ENCODE data around the gene ZFHX3. TPM values are rescaled to one million over a fixed set of nuclear protein-coding genes. Genes with fewer than 3 reads are reported as not detected.
"Not testable (repeated sequence)": the region's sequence is repeated elsewhere in the genome, so short reads cannot be mapped to it uniquely, and the experiment has no call there.

ZFHX3 gene
- total RNA-seq, 6 experiments from 2014 or later, result 7.1 to 9.4 (median 7.7) TPM

DNA sequence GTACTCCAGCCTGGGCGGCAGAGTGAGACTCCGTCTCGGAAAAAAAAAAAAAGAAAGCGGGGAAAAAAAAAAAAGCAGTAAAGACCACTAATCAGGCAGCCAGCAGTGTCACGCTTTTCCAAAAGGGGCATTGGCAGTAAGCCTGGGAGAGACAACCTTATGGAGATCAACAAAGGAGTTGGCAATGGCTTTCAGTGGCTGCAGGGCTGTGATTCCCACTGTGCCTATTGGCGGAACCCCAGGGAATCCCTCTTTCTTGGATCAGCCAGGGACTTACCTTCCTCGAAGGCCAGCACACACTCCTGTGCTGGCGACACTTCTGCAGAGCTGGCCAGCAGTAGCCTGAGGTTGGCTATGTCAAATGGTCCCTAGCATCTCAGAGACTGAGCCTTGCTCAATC lies 43.2 kb upstream of the ZFHX3 start:
- H3K27me3 ChIP-seq, result no peaks in the 10 kb centered on the region
- H3K36me3 ChIP-seq, result no peaks in the 10 kb centered on the region
- DNase-seq (no peak), ATAC-seq (no peak)
- no peak for TF ChIP-seq POLR2A (IDR thresholded peaks at IDR 0.05)
- TF ChIP-seq, protein P1, sequence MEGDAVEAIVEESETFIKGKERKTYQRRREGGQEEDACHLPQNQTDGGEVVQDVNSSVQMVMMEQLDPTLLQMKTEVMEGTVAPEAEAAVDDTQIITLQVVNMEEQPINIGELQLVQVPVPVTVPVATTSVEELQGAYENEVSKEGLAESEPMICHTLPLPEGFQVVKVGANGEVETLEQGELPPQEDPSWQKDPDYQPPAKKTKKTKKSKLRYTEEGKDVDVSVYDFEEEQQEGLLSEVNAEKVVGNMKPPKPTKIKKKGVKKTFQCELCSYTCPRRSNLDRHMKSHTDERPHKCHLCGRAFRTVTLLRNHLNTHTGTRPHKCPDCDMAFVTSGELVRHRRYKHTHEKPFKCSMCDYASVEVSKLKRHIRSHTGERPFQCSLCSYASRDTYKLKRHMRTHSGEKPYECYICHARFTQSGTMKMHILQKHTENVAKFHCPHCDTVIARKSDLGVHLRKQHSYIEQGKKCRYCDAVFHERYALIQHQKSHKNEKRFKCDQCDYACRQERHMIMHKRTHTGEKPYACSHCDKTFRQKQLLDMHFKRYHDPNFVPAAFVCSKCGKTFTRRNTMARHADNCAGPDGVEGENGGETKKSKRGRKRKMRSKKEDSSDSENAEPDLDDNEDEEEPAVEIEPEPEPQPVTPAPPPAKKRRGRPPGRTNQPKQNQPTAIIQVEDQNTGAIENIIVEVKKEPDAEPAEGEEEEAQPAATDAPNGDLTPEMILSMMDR (IDR thresholded peaks at IDR 0.05), result no peak
- intact Hi-C loops (cut with DNase I), result no loop called here
- H3K9me3 ChIP-seq, result no peaks in the 10 kb centered on the region
- WGBS (ENCODE audit: insufficient coverage, low coverage, low lambda C conversion rate, missing lambda C conversion rate), result 84% methylated on average over 6 of the region's 8 CpGs
- no peak overlapping the region for H3K27ac ChIP-seq
- H3K4me3 ChIP-seq, result no peak overlapping the region
- H3K4me1 ChIP-seq, result no peaks in the 10 kb centered on the region

DNA sequence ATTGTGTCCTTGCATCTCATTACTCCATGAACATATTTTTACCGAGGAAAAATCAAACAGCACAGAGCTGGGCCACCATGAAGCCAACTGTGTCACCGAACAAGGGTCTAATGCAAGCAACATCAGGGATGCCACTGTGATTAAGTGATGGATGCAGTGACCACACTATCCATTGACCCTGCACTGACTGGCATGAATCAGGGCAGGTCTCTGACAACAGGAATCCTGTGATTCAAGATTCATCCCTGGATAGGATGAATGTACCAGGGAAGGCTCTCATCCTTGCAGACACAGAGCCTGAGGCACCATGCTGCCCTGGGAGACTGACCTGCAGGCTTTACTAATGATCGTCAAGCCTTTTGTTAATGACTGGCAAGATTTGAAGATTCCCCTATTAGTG lies 41.5 kb upstream of the ZFHX3 start:
- Histone ChIP-seq H3K27ac (no peak overlapping the region), H3K4me3 (no peak overlapping the region), H3K27me3 (no peaks in the 10 kb centered on the region), H3K4me1 (peaks cover 0 to 2% (median 0%) of the 10 kb centered on the region in 4 donors), H3K9me3 (no peaks in the 10 kb centered on the region), H3K36me3 (no peaks in the 10 kb centered on the region)
- ATAC-seq (no peak), DNase-seq (no peak)
- TF ChIP-seq, protein P1 (IDR thresholded peaks at IDR 0.05), result no peak
- no peak for TF ChIP-seq POLR2A (IDR thresholded peaks at IDR 0.05)
- WGBS (ENCODE audit: insufficient coverage, low coverage, low lambda C conversion rate, missing lambda C conversion rate), result 85% methylated on average over 2 of the region's 3 CpGs
- intact Hi-C loops (cut with DNase I), result loop anchor here in 1 of 2 donors (10.0 kb wide), 1 partner anchor 85 kb away; no protein-coding TSS in a partner anchor

DNA sequence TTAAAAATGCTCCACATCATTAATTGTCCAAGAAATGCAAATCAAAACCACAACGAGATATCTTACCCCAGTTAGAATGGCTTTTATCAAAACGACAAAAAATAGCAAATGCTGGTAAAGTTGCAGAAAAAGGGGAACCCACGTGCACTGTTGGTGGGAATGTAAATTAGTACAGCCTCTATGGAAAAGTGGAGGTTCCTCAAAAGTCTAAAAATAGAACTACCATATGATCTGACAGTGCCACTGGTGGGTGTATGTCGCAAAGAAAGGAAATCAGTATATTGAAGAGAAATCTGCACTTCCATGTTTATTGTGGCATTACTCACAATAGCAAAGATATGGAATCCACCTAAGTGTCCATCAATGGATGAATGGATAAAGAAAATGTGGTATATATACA lies 38.2 kb upstream of the ZFHX3 start:
- H3K4me1 ChIP-seq, result peaks cover 0 to 2% (median 0%) of the 10 kb centered on the region in 4 donors
- H3K9me3 ChIP-seq, result no peaks in the 10 kb centered on the region
- 35% methylated on average over 4 of the region's 4 CpGs for WGBS (ENCODE audit: insufficient coverage, low coverage, low lambda C conversion rate, missing lambda C conversion rate)
- DNase-seq (no peak), ATAC-seq (peak in 2 of 4 donors; percentile 32 to 52)
- intact Hi-C loops (cut with DNase I), result loop anchor here in 1 of 2 donors (10.0 kb wide), 1 partner anchor 89 kb away; no protein-coding TSS in a partner anchor
- TF ChIP-seq POLR2A (IDR thresholded peaks at IDR 0.05), result no peak
- TF ChIP-seq, protein P1 (IDR thresholded peaks at IDR 0.05), result no peak
- H3K36me3 ChIP-seq, result no peaks in the 10 kb centered on the region
- H3K27ac ChIP-seq, result no peak overlapping the region
- H3K4me3 ChIP-seq, result no peak overlapping the region
- H3K27me3 ChIP-seq, result no peaks in the 10 kb centered on the region

DNA sequence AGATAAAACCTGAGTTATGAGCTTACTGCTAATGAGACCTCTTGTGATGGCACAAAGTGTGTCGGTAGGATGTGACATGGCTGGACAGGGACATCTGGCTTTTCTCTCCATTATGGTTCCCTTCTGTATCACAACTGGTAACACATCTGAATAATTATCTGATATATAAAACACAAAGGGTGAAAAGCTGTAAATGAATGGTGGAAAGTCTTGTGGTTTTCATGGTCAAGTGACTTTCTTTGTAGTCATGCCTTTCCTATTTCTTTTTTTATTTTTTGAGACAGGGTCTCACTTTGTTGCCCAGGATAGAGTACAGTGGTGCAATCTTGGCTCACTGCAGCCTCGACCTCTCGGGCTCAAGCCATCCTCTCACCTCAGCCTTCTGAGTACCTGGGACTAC lies 35.3 kb upstream of the ZFHX3 start:
- DNase-seq, result no peak
- TF ChIP-seq, protein P1 (IDR thresholded peaks at IDR 0.05), result no peak
- TF ChIP-seq POLR2A (IDR thresholded peaks at IDR 0.05), result no peak
- H3K36me3 ChIP-seq, result no peaks in the 10 kb centered on the region
- WGBS (ENCODE audit: insufficient coverage, low coverage, low lambda C conversion rate, missing lambda C conversion rate), result 94% methylated on average over 3 of the region's 3 CpGs
- no peak overlapping the region for H3K27ac ChIP-seq
- H3K4me3 ChIP-seq, result no peak overlapping the region
- no peaks in the 10 kb centered on the region for H3K27me3 ChIP-seq
- no peaks in the 10 kb centered on the region for H3K9me3 ChIP-seq
- peaks cover 0 to 2% (median 0%) of the 10 kb centered on the region in 4 donors for H3K4me1 ChIP-seq
- intact Hi-C loops (cut with DNase I), result loop anchor here in 1 of 2 donors (10.0 kb wide), 1 partner anchor 92 kb away; no protein-coding TSS in a partner anchor
- no peak for ATAC-seq

DNA sequence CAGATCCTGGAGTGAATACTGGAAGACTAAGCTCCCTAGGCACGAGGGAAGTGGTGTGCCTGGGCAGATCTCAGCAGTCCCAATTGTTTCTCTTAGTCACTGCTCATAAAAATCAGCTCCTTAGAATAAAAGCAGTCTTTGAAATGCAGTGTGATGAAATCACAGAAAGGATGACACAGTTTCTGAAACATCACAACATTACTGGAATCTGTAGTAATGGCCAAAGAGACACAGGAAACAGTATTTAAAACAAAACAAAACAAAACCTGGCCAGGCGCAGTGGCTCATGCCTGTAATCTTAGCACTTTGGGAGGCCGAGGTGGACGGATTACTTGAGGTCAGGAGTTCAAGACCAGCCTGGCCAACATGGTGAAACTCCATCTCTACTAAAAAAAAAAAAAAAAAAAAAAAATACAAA lies 34.7 kb upstream of the ZFHX3 start:
- ATAC-seq, result peak in 1 of 4 donors; percentile 51
- not testable (repeated sequence) for H3K27me3 ChIP-seq, DNase-seq, H3K4me3 ChIP-seq, H3K4me1 ChIP-seq, H3K27ac ChIP-seq, H3K36me3 ChIP-seq, H3K9me3 ChIP-seq
- intact Hi-C loops (cut with DNase I), result loop anchor here in 1 of 2 donors (10.0 kb wide), 1 partner anchor 92 kb away; no protein-coding TSS in a partner anchor
- 64% methylated on average over 4 of the region's 4 CpGs for WGBS (ENCODE audit: insufficient coverage, low coverage, low lambda C conversion rate, missing lambda C conversion rate)

Data from right lobe of liver (tissue), 6 donors.